ENCODE measurements around the gene GHRH. TPM values are rescaled to one million over a fixed set of nuclear protein-coding genes. Genes with fewer than 3 reads are reported as not detected.

GHRH gene
- total RNA-seq, 1 experiment from 2014 or later = not detected

- no peak overlapping the region for H3K56ac ChIP-seq (ENCODE audit: insufficient read length, low read depth, low read length)
- no peak overlapping the region for H4K5ac ChIP-seq (ENCODE audit: insufficient read length, low read depth, low read length)
- H2BK12ac ChIP-seq (ENCODE audit: insufficient read length, low read depth, low read length) = no peak overlapping the region
- Mint-ChIP-seq H3K36me3 (ENCODE audit: insufficient read depth in 1 of 3, low read depth in 3 of 3) (peaks cover 26 to 70% (median 61%) of the 10 kb centered on the region in 3 experiments), H3K27ac (peak overlapping the region in 2 of 3 experiments; percentile 41 to 72; a peak in 4 of 7 replicates), H3K4me1 (peaks cover 28 to 29% of the 10 kb centered on the region in 2 experiments), H3K9me3 (no peaks in the 10 kb centered on the region), H3K27me3 (ENCODE audit: low read depth) (no peaks in the 10 kb centered on the region), H3K4me3 (no peak overlapping the region)
- no peak overlapping the region for H2BK120ac ChIP-seq (ENCODE audit: low read depth, low read length, poor library complexity, severe bottlenecking)
- H3T11ph ChIP-seq (ENCODE audit: low read length) = no peak overlapping the region
- peaks cover 5% of the 10 kb centered on the region for H3K79me1 ChIP-seq (ENCODE audit: insufficient read depth, low read depth, low read length, poor library complexity, severe bottlenecking)
- H2AK5ac ChIP-seq (ENCODE audit: insufficient read length, low read length) = no peak overlapping the region
- H3K4ac ChIP-seq (ENCODE audit: low read depth, low read length) = no peak overlapping the region
- no peak overlapping the region for H4K91ac ChIP-seq (ENCODE audit: insufficient read length, low read depth, low read length)
- no peaks in the 10 kb centered on the region for H3K79me2 ChIP-seq (ENCODE audit: insufficient read depth, low read length)
- H2BK5ac ChIP-seq (ENCODE audit: insufficient read length, low read length) = peak overlapping the region; percentile 18
- no peak overlapping the region for H3K9ac ChIP-seq (ENCODE audit: extremely low read depth, insufficient read length, low read length)
- no CpG with 5 or more reads among the region's 4 CpGs for WGBS (ENCODE audit: extremely low coverage, insufficient read length, low lambda C conversion rate)
- no peak overlapping the region for H2AFZ ChIP-seq (ENCODE audit: low read length)
- no peak overlapping the region for H3K4me2 ChIP-seq (ENCODE audit: insufficient read depth, insufficient read length, low read length)
- no peak for DNase-seq
- H3K23me2 ChIP-seq (ENCODE audit: insufficient read length, low read depth, low read length, poor library complexity, severe bottlenecking) = no peaks in the 10 kb centered on the region
- H3K18ac ChIP-seq (ENCODE audit: insufficient read length, low read depth, low read length) = no peak overlapping the region
- H3K23ac ChIP-seq (ENCODE audit: insufficient read length, low read depth, low read length) = no peak overlapping the region
- H2BK15ac ChIP-seq (ENCODE audit: low read depth, low read length) = no peak overlapping the region
- no peak overlapping the region for H4K8ac ChIP-seq (replicated peaks; ENCODE audit: insufficient read length, low read depth, low read length)
- H3K14ac ChIP-seq (ENCODE audit: insufficient read depth, low read length) = no peak overlapping the region
- no peaks in the 10 kb centered on the region for H3K27me3 ChIP-seq (ENCODE audit: insufficient read depth, low read length)
- H3K4me1 ChIP-seq (ENCODE audit: insufficient read depth, low read length) = no peaks in the 10 kb centered on the region
- no peak overlapping the region for H2BK20ac ChIP-seq (ENCODE audit: low read depth, low read length, poor library complexity, severe bottlenecking)
- TF ChIP-seq CTCF (conservative IDR thresholded peaks at IDR 0.05) = no peak
- H3K27ac ChIP-seq (ENCODE audit: insufficient read length, low read depth, low read length) = no peak overlapping the region
- no peaks in the 10 kb centered on the region for H3K9me3 ChIP-seq (ENCODE audit: control insufficient read depth, low read depth, low read length)
- H4K20me1 ChIP-seq (ENCODE audit: control insufficient read depth, insufficient read depth, insufficient read length) = no peaks in the 10 kb centered on the region
Observed at GRCh38 chr20:37222086-37222485, 39.5 kb downstream of the GHRH start.
